Panc1 (cell line): ENCODE results near the gene PPP1R8. TPM values are rescaled to one million over a fixed set of nuclear protein-coding genes. Genes with fewer than 3 reads are reported as not detected.

Experiments
- ATAC-seq: fragments of 200-7000 bp; cut with Tn5 transposase; 2 replicates; pipeline ENCODE4 v1.9.1; 2020; ENCODE audit warnings: mild to moderate bottlenecking, moderate library complexity
- BruUV-seq: library from RNA; stranded (reverse); fragments of 400-500 nt; replicated peaks from 2 replicates; lab custom pipeline; 2021; lab: Mats Ljungman, UMichigan
- CTCF ChIA-PET: fragments of 300-600 bp; sonication (Branson Sonifier 250); formaldehyde crosslinking; loops from one replicate; lab custom pipeline; 2022; ENCODE audit warnings: antibody characterized with exemption; lab: Charles Lee
- POLR2A ChIA-PET: fragments of 300-600 bp; sonication (Branson Sonifier 250); formaldehyde crosslinking; loops from one replicate; lab custom pipeline; 2022; ENCODE audit warnings: antibody characterized with exemption; lab: Charles Lee
- DNase-seq: peaks from one replicate; pipeline ENCODE4 v3.0.0-alpha.2; 2010; ENCODE audit warnings: low read depth, low spot score
- H3K27ac ChIP-seq: 2 replicates; pipeline ENCODE4 v1.5.1; 2011; ENCODE audit warnings: mild to moderate bottlenecking, low read length, inconsistent platforms
- H3K27me3 ChIP-seq: fragments of 200-500 bp; sonication (Bioruptor generic); 2 replicates; pipeline ENCODE4 v1.6.0; 2014; ENCODE audit warnings: low read length, inconsistent platforms; ENCODE audit not compliant: control insufficient read depth, insufficient read depth
- H3K36me3 ChIP-seq: fragments of 200-500 bp; sonication (Bioruptor generic); 2 replicates; pipeline ENCODE4 v1.5.1; 2014; ENCODE audit warnings: inconsistent platforms, mild to moderate bottlenecking, low read length, moderate library complexity; ENCODE audit not compliant: control insufficient read depth, insufficient read depth
- H3K4me1 ChIP-seq: 2 replicates; pipeline ENCODE4 v1.5.1; 2011; ENCODE audit warnings: inconsistent platforms, mild to moderate bottlenecking, low read length, moderate library complexity; ENCODE audit not compliant: control insufficient read depth, insufficient read depth
- H3K4me3 ChIP-seq, 2 experiments: 2 replicates each; pipeline ENCODE4 v1.5.1; 2011 to 2012; ENCODE audit warnings: low read depth in 2 of 2, low read length in 2 of 2, mild to moderate bottlenecking in 2 of 2, inconsistent platforms in 1 of 2, moderate library complexity in 1 of 2
- H3K9me3 ChIP-seq: fragments of 200-500 bp; sonication (Bioruptor generic); 2 replicates; pipeline ENCODE4 v1.5.1; 2014; ENCODE audit warnings: low read depth, mild to moderate bottlenecking, inconsistent platforms, low read length, moderate library complexity; ENCODE audit not compliant: control insufficient read depth, insufficient read depth
- CTCF ChIP-seq: fragments of 450-650 bp; IDR thresholded peaks from 2 replicates; pipeline ENCODE4 v1.5.1; 2017; ENCODE audit warnings: mild to moderate bottlenecking
- POLR2AphosphoS5 ChIP-seq: IDR thresholded peaks from 2 replicates; pipeline ENCODE4 v1.6.1; 2012; ENCODE audit warnings: mild to moderate bottlenecking, low read depth, low read length, moderate library complexity
- REST ChIP-seq, 2 experiments: IDR thresholded peaks; 2 replicates each; pipeline ENCODE4 v1.6.1; 2011 to 2012; ENCODE audit warnings: low read depth in 2 of 2, control low read depth in 1 of 2, low read length in 1 of 2, mild to moderate bottlenecking in 1 of 2, moderate library complexity in 1 of 2; ENCODE audit not compliant: insufficient read depth in 1 of 2
- SIN3A ChIP-seq: IDR thresholded peaks from 2 replicates; pipeline ENCODE4 v1.6.1; 2012; ENCODE audit warnings: low read depth, mild to moderate bottlenecking, low read length, moderate library complexity, borderline replicate concordance; ENCODE audit not compliant: insufficient read depth
- TCF7L2 ChIP-seq: IDR thresholded peaks from 2 replicates; pipeline ENCODE4 v1.6.1; 2011; ENCODE audit warnings: mild to moderate bottlenecking, low read depth, low read length, inconsistent platforms
- in situ Hi-C: cut with HindIII; loops from 2 replicates; pipeline ENCODE4 v1.10.0; 2016; ENCODE audit warnings: low sequenced_read_pairs, low pct_unique_long_range_greater_than_20kb
- intact Hi-C: fragments of 100-400 bp; cut with micrococcal nuclease; formaldehyde crosslinking; loops from one replicate; pipeline ENCODE4 v1.10.0; 2022; ENCODE audit not compliant: unreplicated experiment
- total RNA-seq: library from RNA; stranded (reverse); gene quantifications from one replicate; pipeline ENCODE4 v1.2.1, GENCODE V29; 2021; ENCODE audit not compliant: unreplicated experiment

The PPP1R8 gene
- total RNA-seq, 1 experiment from 2014 or later = 59.7 TPM

- Histone ChIP-seq H3K27ac (peak overlapping the region; percentile 31), H3K4me1 (no peaks in the 10 kb centered on the region; the same call in none of the 2 replicates), H3K9me3 (no peaks in the 10 kb centered on the region), H3K4me3 (peak overlapping the region; percentile 61 to 70), H3K36me3 (no peaks in the 10 kb centered on the region), H3K27me3 (no peaks in the 10 kb centered on the region)
- POLR2A ChIA-PET = interaction anchor here (0.5 kb wide), 1 partner anchor 147 kb away, joined by 7 read pairs; the partner anchor contains the start of gene FAM76A
- ATAC-seq (peak; percentile 36), DNase-seq (no peak)
- BruUV-seq = no TSS peak
- in situ Hi-C loops (no loop called here), intact Hi-C loops (no loop called here)
- no peak for TF ChIP-seq POLR2AphosphoS5
- TF ChIP-seq TCF7L2 = no peak
- TF ChIP-seq REST (IDR thresholded peaks at IDR 0.05; ENCODE audit: insufficient read depth in 1 of 2, low read depth in 2 of 2, low read length in 1 of 2) = no peak
- CTCF ChIA-PET = interaction anchor here (1.4 kb wide), 1 partner anchor 15 kb away, joined by 6 read pairs; no protein-coding TSS in a partner anchor
These were observed 42.4 kb downstream of the PPP1R8 start for GRCh38 chr1:27872802-27873551.

GRCh38 chr1:27873671-27874384, 43.2 kb downstream of the PPP1R8 start:
- no peak overlapping the region for H3K27ac ChIP-seq
- no peaks in the 10 kb centered on the region; the same call in none of the 2 replicates for H3K4me1 ChIP-seq
- POLR2A ChIA-PET = no interaction called here
- in situ Hi-C loops = no loop called here
- no peak for TF ChIP-seq TCF7L2
- TF ChIP-seq SIN3A = no peak
- no peak for TF ChIP-seq CTCF
- no peak for TF ChIP-seq REST (IDR thresholded peaks at IDR 0.05; ENCODE audit: insufficient read depth in 1 of 2, low read depth in 2 of 2, low read length in 1 of 2)
- TF ChIP-seq POLR2AphosphoS5 = no peak
- no TSS peak for BruUV-seq
- H3K9me3 ChIP-seq = no peaks in the 10 kb centered on the region
- intact Hi-C loops = no loop called here
- H3K27me3 ChIP-seq = no peaks in the 10 kb centered on the region
- CTCF ChIA-PET = no interaction called here
- H3K4me3 ChIP-seq = no peak overlapping the region
- DNase-seq (no peak), ATAC-seq (no peak)
- no peaks in the 10 kb centered on the region for H3K36me3 ChIP-seq
